SJSA1 (cell line): ENCODE measurements around the gene HBA1. TPM values are rescaled to one million over a fixed set of nuclear protein-coding genes. Genes with fewer than 3 reads are reported as not detected.
A peak's percentile ranks its signal among the peaks of the same experiment; 100 is the strongest.
"Not testable (repeated sequence)": the region's sequence is repeated elsewhere in the genome, so short reads cannot be mapped to it uniquely, and the experiment has no call there.

Experiments used
- DNase-seq, 2 experiments: peaks; one replicate each; pipeline ENCODE4 v3.0.0-alpha.2; 2015 to 2020; ENCODE audit warnings: low spot score in 2 of 2, low read depth in 1 of 2
- H3K27ac ChIP-seq: fragments of 250-450 bp; sonication (Bioruptor Pico); 2 replicates; pipeline ENCODE4 v1.5.1; 2020; ENCODE audit warnings: mild to moderate bottlenecking, moderate library complexity
- H3K27me3 ChIP-seq: fragments of 250-450 bp; sonication (Bioruptor Pico); replicated peaks from 2 replicates; pipeline ENCODE4 v1.5.1; 2020; ENCODE audit warnings: mild to moderate bottlenecking, moderate library complexity
- H3K36me3 ChIP-seq: fragments of 250-450 bp; sonication (Bioruptor Pico); 2 replicates; pipeline ENCODE4 v1.5.1; 2020; ENCODE audit warnings: mild to moderate bottlenecking
- H3K4me1 ChIP-seq: fragments of 250-450 bp; sonication (Bioruptor Pico); replicated peaks from 2 replicates; pipeline ENCODE4 v1.6.1; 2021; ENCODE audit warnings: mild to moderate bottlenecking
- H3K4me3 ChIP-seq: fragments of 250-450 bp; sonication (Bioruptor Pico); 2 replicates; pipeline ENCODE4 v1.5.1; 2020; ENCODE audit warnings: mild to moderate bottlenecking
- H3K9me3 ChIP-seq: fragments of 250-450 bp; sonication (Bioruptor Pico); replicated peaks from 2 replicates; pipeline ENCODE4 v1.5.1; 2020; ENCODE audit warnings: mild to moderate bottlenecking
- total RNA-seq: library from RNA; depleted of rRNA; stranded (reverse); fragments of >200 nt; shearing (Covaris generic); gene quantifications from 2 replicates; pipeline ENCODE4 v1.2.3, GENCODE V29; 2014

Gene HBA1
- total RNA-seq, 1 experiment from 2014 or later: not detected

- H3K9me3 ChIP-seq: no peaks in the 10 kb centered on the region
- no peak overlapping the region for H3K4me3 ChIP-seq
- H3K36me3 ChIP-seq: no peaks in the 10 kb centered on the region
- H3K27ac ChIP-seq: no peak overlapping the region
- peaks cover 58% of the 10 kb centered on the region for H3K27me3 ChIP-seq
- no peak for DNase-seq
- peaks cover 5% of the 10 kb centered on the region for H3K4me1 ChIP-seq
These were observed 1.2 kb upstream of the HBA1 start for GRCh38 chr16:175011-175949.

- H3K27me3 ChIP-seq: peaks cover 60% of the 10 kb centered on the region
- H3K36me3 ChIP-seq, H3K9me3 ChIP-seq, H3K4me3 ChIP-seq, H3K27ac ChIP-seq, DNase-seq: not testable (repeated sequence)
- peaks cover 12% of the 10 kb centered on the region for H3K4me1 ChIP-seq
These were observed 474 bp upstream of the HBA1 start for GRCh38 chr16:176006-176405.

DNA sequence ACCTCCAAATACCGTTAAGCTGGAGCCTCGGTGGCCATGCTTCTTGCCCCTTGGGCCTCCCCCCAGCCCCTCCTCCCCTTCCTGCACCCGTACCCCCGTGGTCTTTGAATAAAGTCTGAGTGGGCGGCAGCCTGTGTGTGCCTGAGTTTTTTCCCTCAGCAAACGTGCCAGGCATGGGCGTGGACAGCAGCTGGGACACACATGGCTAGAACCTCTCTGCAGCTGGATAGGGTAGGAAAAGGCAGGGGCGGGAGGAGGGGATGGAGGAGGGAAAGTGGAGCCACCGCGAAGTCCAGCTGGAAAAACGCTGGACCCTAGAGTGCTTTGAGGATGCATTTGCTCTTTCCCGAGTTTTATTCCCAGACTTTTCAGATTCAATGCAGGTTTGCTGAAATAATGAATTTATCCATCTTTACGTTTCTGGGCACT is 928 bp downstream of the HBA1 start:
- H3K4me3 ChIP-seq: no peak overlapping the region
- H3K4me1 ChIP-seq: peaks cover 20% of the 10 kb centered on the region
- peaks cover 60% of the 10 kb centered on the region for H3K27me3 ChIP-seq
- H3K9me3 ChIP-seq: peaks cover 4% of the 10 kb centered on the region; the same call in 1 of the 2 replicates
- H3K36me3 ChIP-seq: no peaks in the 10 kb centered on the region
- H3K27ac ChIP-seq: no peak overlapping the region
- DNase-seq: no peak

GRCh38 chr16:177981-178667 is 1.6 kb downstream of the HBA1 start:
- no peak overlapping the region for H3K4me3 ChIP-seq

DNA sequence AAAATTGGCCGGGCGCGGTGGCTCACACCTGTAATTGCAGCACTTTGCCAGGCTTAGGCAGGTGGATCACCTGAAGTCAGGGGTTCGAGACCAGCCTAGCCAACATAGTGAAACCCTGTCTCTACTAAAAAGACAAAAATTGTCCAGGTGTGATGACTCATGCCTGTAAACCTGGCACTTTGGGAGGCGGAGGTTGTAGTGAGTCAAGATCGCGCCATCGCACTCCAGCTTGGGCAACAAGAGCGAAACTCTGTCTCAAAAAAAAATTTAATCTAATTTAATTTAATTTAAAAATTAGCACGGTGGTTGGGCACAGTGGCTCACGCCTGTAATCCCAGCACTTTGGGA is 2.2 kb downstream of the HBA1 start:
- H3K36me3 ChIP-seq: no peaks in the 10 kb centered on the region
- peaks cover 57% of the 10 kb centered on the region for H3K27me3 ChIP-seq
- H3K9me3 ChIP-seq: peaks cover 4% of the 10 kb centered on the region; the same call in 1 of the 2 replicates
- no peak for DNase-seq
- peaks cover 20% of the 10 kb centered on the region for H3K4me1 ChIP-seq
- H3K27ac ChIP-seq: no peak overlapping the region
- no peak overlapping the region for H3K4me3 ChIP-seq

More at GRCh38 chr16:177981-178667, 1.6 kb downstream of the HBA1 start:
- Histone ChIP-seq H3K36me3 (no peaks in the 10 kb centered on the region), H3K27ac (no peak overlapping the region), H3K27me3 (peaks cover 60% of the 10 kb centered on the region), H3K9me3 (peaks cover 4% of the 10 kb centered on the region; the same call in 1 of the 2 replicates), H3K4me1 (peaks cover 20% of the 10 kb centered on the region)
- no peak for DNase-seq

- H3K4me1 ChIP-seq: peaks cover 20% of the 10 kb centered on the region
- no peak for DNase-seq
- H3K27ac ChIP-seq: no peak overlapping the region
- peaks cover 4% of the 10 kb centered on the region; the same call in 1 of the 2 replicates for H3K9me3 ChIP-seq
- no peak overlapping the region for H3K4me3 ChIP-seq
- peaks cover 56% of the 10 kb centered on the region for H3K27me3 ChIP-seq
- no peaks in the 10 kb centered on the region; the same call in 1 of the 2 replicates for H3K36me3 ChIP-seq
These were observed 3.0 kb downstream of the HBA1 start for GRCh38 chr16:179211-180092.

DNA sequence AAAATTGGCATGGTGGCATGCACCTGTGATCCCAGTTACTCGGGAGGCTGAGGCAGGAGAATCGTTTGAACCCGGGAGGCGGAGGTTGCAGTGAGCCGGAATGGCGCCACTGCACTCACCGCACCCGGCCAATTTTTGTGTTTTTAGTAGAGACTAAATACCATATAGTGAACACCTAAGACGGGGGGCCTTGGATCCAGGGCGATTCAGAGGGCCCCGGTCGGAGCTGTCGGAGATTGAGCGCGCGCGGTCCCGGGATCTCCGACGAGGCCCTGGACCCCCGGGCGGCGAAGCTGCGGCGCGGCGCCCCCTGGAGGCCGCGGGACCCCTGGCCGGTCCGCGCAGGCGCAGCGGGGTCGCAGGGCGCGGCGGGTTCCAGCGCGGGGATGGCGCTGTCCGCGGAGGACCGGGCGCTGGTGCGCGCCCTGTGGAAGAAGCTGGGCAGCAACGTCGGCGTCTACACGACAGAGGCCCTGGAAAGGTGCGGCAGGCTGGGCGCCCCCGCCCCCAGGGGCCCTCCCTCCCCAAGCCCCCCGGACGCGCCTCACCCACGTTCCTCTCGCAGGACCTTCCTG is 3.7 kb downstream of the HBA1 start, which contains the start of gene HBQ1:
TSS of gene HBQ1 (plus strand) at position 359 of the 575 bp plus-strand sequence. CDS start at position 387, 28 bp downstream.
- Histone ChIP-seq H3K27me3 (peaks cover 51% of the 10 kb centered on the region), H3K4me3 (no peak within 1 kb of the TSS), H3K9me3 (peaks cover 4% of the 10 kb centered on the region; the same call in 1 of the 2 replicates), H3K27ac (no peak within 1 kb of the TSS), H3K4me1 (peaks cover 20% of the 10 kb centered on the region), H3K36me3 (peaks cover 1% of the 10 kb centered on the region; the same call in 1 of the 2 replicates)
- no peak for DNase-seq

GRCh38 chr16:180681-181564 is 4.4 kb downstream of the HBA1 start:
- H3K27me3 ChIP-seq: peaks cover 45% of the 10 kb centered on the region
- H3K4me1 ChIP-seq: peaks cover 20% of the 10 kb centered on the region
- peaks cover 4% of the 10 kb centered on the region; the same call in 1 of the 2 replicates for H3K9me3 ChIP-seq
- H3K27ac ChIP-seq: no peak overlapping the region
- no peak overlapping the region for H3K4me3 ChIP-seq
- peaks cover 5% of the 10 kb centered on the region; the same call in 1 of the 2 replicates for H3K36me3 ChIP-seq
- peak; percentile 63 to 71 for DNase-seq

DNA sequence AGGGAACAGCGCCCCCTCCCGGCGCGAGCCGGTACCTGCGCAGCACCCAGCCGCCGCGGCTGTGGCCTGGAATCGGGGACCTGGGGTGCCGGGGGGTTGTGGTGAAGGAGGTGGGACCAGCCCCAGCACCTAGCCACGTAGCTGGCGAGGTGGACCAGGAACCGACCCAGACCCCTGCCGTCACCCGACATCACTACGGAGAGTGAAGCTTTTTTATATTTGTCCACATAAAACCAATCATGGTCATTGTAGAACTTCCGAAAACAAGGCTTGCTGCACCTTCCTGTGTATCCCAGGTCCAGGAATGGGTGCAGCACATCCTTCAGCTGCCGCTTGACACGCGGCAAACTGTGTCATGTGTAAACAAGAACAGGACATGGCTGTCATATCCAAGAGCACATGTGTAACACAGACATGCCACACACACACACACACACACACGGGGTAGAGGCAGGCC is 5.1 kb downstream of the HBA1 start:
- Histone ChIP-seq H3K36me3 (peaks cover 5% of the 10 kb centered on the region; the same call in 1 of the 2 replicates), H3K4me3 (no peak overlapping the region), H3K27me3 (peaks cover 45% of the 10 kb centered on the region), H3K27ac (no peak overlapping the region), H3K4me1 (peaks cover 20% of the 10 kb centered on the region), H3K9me3 (peaks cover 4% of the 10 kb centered on the region; the same call in 1 of the 2 replicates)
- no peak for DNase-seq

- peaks cover 20% of the 10 kb centered on the region for H3K4me1 ChIP-seq
- H3K27ac ChIP-seq: no peak overlapping the region
- H3K4me3 ChIP-seq: no peak overlapping the region
- peaks cover 13% of the 10 kb centered on the region for H3K36me3 ChIP-seq
- peaks cover 4% of the 10 kb centered on the region; the same call in 1 of the 2 replicates for H3K9me3 ChIP-seq
- peaks cover 35% of the 10 kb centered on the region for H3K27me3 ChIP-seq
- no peak for DNase-seq
These were observed 6.5 kb downstream of the HBA1 start for GRCh38 chr16:183005-183404.

- Histone ChIP-seq H3K27ac (no peak overlapping the region), H3K4me3 (no peak overlapping the region), H3K9me3 (peaks cover 4% of the 10 kb centered on the region; the same call in 1 of the 2 replicates), H3K36me3 (peaks cover 33% of the 10 kb centered on the region), H3K4me1 (peaks cover 16% of the 10 kb centered on the region), H3K27me3 (peaks cover 13% of the 10 kb centered on the region)
- no peak for DNase-seq
These were observed 8.7 kb downstream of the HBA1 start for GRCh38 chr16:185213-185612.

DNA sequence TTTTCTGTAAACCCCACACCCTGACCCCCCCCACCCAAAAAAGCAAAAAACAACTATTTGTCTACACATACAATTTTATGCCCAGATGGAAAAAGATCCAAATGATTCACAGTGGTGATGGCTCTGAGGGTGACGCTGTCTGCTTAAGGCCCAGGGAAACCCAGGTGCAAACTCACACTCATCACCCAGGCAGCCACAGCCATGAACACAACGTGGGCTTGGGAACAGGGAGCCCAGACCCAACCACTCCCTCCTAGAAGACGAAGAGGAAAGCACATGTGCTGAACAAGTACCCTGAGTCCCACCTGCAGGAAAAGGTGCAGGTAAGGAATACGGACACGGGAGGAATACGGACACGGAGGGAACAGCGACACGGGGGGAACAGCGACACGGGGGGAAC is 9.2 kb downstream of the HBA1 start:
- H3K27ac ChIP-seq: no peak overlapping the region
- H3K4me3 ChIP-seq: no peak overlapping the region
- H3K9me3 ChIP-seq: peaks cover 4% of the 10 kb centered on the region; the same call in 1 of the 2 replicates
- no peak for DNase-seq
- peaks cover 8% of the 10 kb centered on the region for H3K27me3 ChIP-seq
- H3K36me3 ChIP-seq: peaks cover 37% of the 10 kb centered on the region
- peaks cover 11% of the 10 kb centered on the region for H3K4me1 ChIP-seq
